MM.1S (cell line): ENCODE data around the gene ZNF618.

Experiments
- DNase-seq: peaks from one replicate; pipeline ENCODE4 v3.0.0-alpha.2; 2015
- H2AFZ ChIP-seq: fragments of 300-600 bp; sonication (generic); 2 replicates; pipeline ENCODE4 v1.6.0; 2016; ENCODE audit warnings: antibody characterized with exemption, low read length
- H3F3A ChIP-seq: fragments of 300-600 bp; sonication (generic); 2 replicates; pipeline ENCODE4 v1.6.1; 2016; ENCODE audit warnings: mild to moderate bottlenecking, antibody characterized with exemption, low read length, moderate library complexity, mixed read lengths; ENCODE audit not compliant: insufficient read depth
- H3K27ac ChIP-seq: fragments of 300-600 bp; sonication (generic); 2 replicates; pipeline ENCODE4 v1.5.1; 2016; ENCODE audit warnings: mild to moderate bottlenecking, low read length
- H3K27me3 ChIP-seq: fragments of 300-600 bp; sonication (generic); replicated peaks from 2 replicates; pipeline ENCODE4 v1.6.0; 2016; ENCODE audit warnings: low read length; ENCODE audit not compliant: insufficient read depth
- H3K36me3 ChIP-seq: fragments of 300-600 bp; sonication (generic); replicated peaks from 2 replicates; pipeline ENCODE4 v1.6.1; 2016; ENCODE audit warnings: mild to moderate bottlenecking, low read length, mixed read lengths; ENCODE audit not compliant: insufficient read depth
- H3K4me1 ChIP-seq: fragments of 300-600 bp; sonication (generic); 2 replicates; pipeline ENCODE4 v1.6.1; 2016; ENCODE audit warnings: low read length, mixed read lengths
- H3K4me2 ChIP-seq: fragments of 300-600 bp; sonication (generic); 2 replicates; pipeline ENCODE4 v1.6.0; 2016; ENCODE audit warnings: low read depth, low read length
- H3K4me3 ChIP-seq: fragments of 300-600 bp; sonication (generic); 2 replicates; pipeline ENCODE4 v1.5.1; 2016; ENCODE audit warnings: low read length, mixed read lengths
- H3K79me2 ChIP-seq: fragments of 300-600 bp; sonication (generic); 2 replicates; pipeline ENCODE4 v1.6.1; 2016; ENCODE audit warnings: mixed run types, low read length, mixed read lengths
- H3K9ac ChIP-seq: fragments of 300-600 bp; sonication (generic); 2 replicates; pipeline ENCODE4 v1.6.1; 2016; ENCODE audit warnings: low read length, mixed read lengths
- H3K9me2 ChIP-seq: fragments of 300-600 bp; sonication (generic); replicated peaks from 2 replicates; pipeline ENCODE4 v1.6.1; 2016; ENCODE audit warnings: mild to moderate bottlenecking, low read length, mixed read lengths; ENCODE audit not compliant: insufficient read depth
- H3K9me3 ChIP-seq: fragments of 300-600 bp; sonication (generic); replicated peaks from 2 replicates; pipeline ENCODE4 v1.6.1; 2016; ENCODE audit warnings: mild to moderate bottlenecking, low read length, mixed read lengths; ENCODE audit not compliant: insufficient read depth
- H4K20me1 ChIP-seq: fragments of 300-600 bp; sonication (generic); 2 replicates; pipeline ENCODE4 v1.6.1; 2016; ENCODE audit warnings: mild to moderate bottlenecking, low read length, moderate library complexity, mixed read lengths; ENCODE audit not compliant: insufficient read depth
- EZH2 ChIP-seq: fragments of 300-600 bp; sonication (generic); optimal IDR thresholded peaks from 2 replicates; pipeline ENCODE3; 2017; ENCODE audit warnings: low read depth, mild to moderate bottlenecking, antibody characterized with exemption, low read length, mixed read lengths
- EZH2phosphoT487 ChIP-seq: fragments of 300-600 bp; sonication (generic); IDR thresholded peaks from 2 replicates; pipeline ENCODE4 v1.6.1; 2018; ENCODE audit warnings: antibody characterized with exemption, low read length
- TF ChIP-seq, protein P1 (sequence below): fragments of 300-600 bp; sonication (generic); IDR thresholded peaks from 2 replicates; pipeline ENCODE4 v1.5.1; 2016; ENCODE audit warnings: antibody characterized with exemption, low read length, mixed read lengths

ZNF618 gene

GRCh38 chr9:113910036-113910639 is 34.0 kb downstream of the ZNF618 start:
- H2AFZ ChIP-seq: no peak overlapping the region
- H3K36me3 ChIP-seq: no peaks in the 10 kb centered on the region
- H3K4me3 ChIP-seq: no peak overlapping the region
- no peaks in the 10 kb centered on the region for H3K79me2 ChIP-seq
- DNase-seq: no peak
- H3K9me3 ChIP-seq: no peaks in the 10 kb centered on the region
- H3K4me2 ChIP-seq: no peak overlapping the region
- TF ChIP-seq EZH2phosphoT487 (no peak), EZH2 (no peak)
- TF ChIP-seq, protein P1, sequence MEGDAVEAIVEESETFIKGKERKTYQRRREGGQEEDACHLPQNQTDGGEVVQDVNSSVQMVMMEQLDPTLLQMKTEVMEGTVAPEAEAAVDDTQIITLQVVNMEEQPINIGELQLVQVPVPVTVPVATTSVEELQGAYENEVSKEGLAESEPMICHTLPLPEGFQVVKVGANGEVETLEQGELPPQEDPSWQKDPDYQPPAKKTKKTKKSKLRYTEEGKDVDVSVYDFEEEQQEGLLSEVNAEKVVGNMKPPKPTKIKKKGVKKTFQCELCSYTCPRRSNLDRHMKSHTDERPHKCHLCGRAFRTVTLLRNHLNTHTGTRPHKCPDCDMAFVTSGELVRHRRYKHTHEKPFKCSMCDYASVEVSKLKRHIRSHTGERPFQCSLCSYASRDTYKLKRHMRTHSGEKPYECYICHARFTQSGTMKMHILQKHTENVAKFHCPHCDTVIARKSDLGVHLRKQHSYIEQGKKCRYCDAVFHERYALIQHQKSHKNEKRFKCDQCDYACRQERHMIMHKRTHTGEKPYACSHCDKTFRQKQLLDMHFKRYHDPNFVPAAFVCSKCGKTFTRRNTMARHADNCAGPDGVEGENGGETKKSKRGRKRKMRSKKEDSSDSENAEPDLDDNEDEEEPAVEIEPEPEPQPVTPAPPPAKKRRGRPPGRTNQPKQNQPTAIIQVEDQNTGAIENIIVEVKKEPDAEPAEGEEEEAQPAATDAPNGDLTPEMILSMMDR: no peak
- no peak overlapping the region for H3K27ac ChIP-seq
- no peaks in the 10 kb centered on the region for H3K4me1 ChIP-seq
- no peaks in the 10 kb centered on the region for H4K20me1 ChIP-seq
- H3F3A ChIP-seq: no peaks in the 10 kb centered on the region
- H3K9me2 ChIP-seq: no peaks in the 10 kb centered on the region
- no peak overlapping the region for H3K9ac ChIP-seq
- no peaks in the 10 kb centered on the region for H3K27me3 ChIP-seq

- Histone ChIP-seq H3F3A (no peaks in the 10 kb centered on the region), H3K4me1 (no peaks in the 10 kb centered on the region), H3K9me2 (no peaks in the 10 kb centered on the region), H3K9me3 (no peaks in the 10 kb centered on the region), H4K20me1 (no peaks in the 10 kb centered on the region), H3K4me2 (no peak overlapping the region), H3K36me3 (no peaks in the 10 kb centered on the region), H3K27me3 (no peaks in the 10 kb centered on the region), H3K79me2 (no peaks in the 10 kb centered on the region), H3K4me3 (no peak overlapping the region), H3K9ac (no peak overlapping the region), H2AFZ (no peak overlapping the region), H3K27ac (no peak overlapping the region)
- DNase-seq: no peak
- no peak for TF ChIP-seq EZH2
- no peak for TF ChIP-seq EZH2phosphoT487
- TF ChIP-seq, protein P1: no peak
Observed at GRCh38 chr9:113911850-113912557, 35.9 kb downstream of the ZNF618 start.

DNA sequence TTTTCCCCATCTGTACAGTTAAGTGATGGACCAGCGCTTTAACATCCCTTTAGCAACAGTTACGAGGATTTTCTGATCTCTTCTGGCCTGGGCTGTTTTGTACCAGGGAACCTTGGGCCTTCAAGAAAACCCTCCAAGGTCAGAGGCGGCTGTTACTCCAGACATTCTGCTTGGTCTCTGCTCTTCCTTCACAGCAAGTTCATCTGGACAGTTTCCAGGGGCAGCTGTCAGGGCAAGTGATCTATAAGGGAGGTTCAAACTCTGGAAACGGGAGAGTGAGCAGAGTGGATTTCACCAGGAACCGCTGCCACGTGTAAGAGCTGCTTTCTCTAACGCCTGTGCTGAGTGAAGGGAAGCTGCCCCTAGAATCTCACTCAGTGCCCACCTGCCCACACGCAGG is 36.7 kb downstream of the ZNF618 start:
- H3K9me2 ChIP-seq: no peaks in the 10 kb centered on the region
- H3K4me2 ChIP-seq: no peak overlapping the region
- H3F3A ChIP-seq: no peaks in the 10 kb centered on the region
- H3K79me2 ChIP-seq: no peaks in the 10 kb centered on the region
- no peaks in the 10 kb centered on the region for H3K4me1 ChIP-seq
- DNase-seq: no peak
- no peaks in the 10 kb centered on the region for H3K9me3 ChIP-seq
- H3K27ac ChIP-seq: no peak overlapping the region
- no peak overlapping the region for H2AFZ ChIP-seq
- TF ChIP-seq EZH2phosphoT487 (no peak), EZH2 (no peak)
- TF ChIP-seq, protein P1: no peak
- H3K4me3 ChIP-seq: no peak overlapping the region
- H4K20me1 ChIP-seq: no peaks in the 10 kb centered on the region
- no peak overlapping the region for H3K9ac ChIP-seq
- no peaks in the 10 kb centered on the region for H3K27me3 ChIP-seq
- H3K36me3 ChIP-seq: no peaks in the 10 kb centered on the region
